Fibroblast of villous mesenchyme (primary cell): ENCODE measurements around the gene TNS3. TPM values are rescaled to one million over a fixed set of nuclear protein-coding genes. Genes with fewer than 3 reads are reported as not detected.

ENCODE experiments used
- DNase-seq: peaks from one replicate; pipeline ENCODE4 v3.0.0-alpha.2; 2010; ENCODE audit warnings: low read depth
- H3K4me3 ChIP-seq: 2 replicates; pipeline ENCODE4 v1.5.1; 2011; ENCODE audit warnings: low read depth, mild to moderate bottlenecking, low read length
- total RNA-seq: library from RNA; depleted of rRNA; stranded (reverse); fragments of >200 nt; gene quantifications from 2 replicates; pipeline ENCODE4 v1.2.3, GENCODE V29; 2012
- TF ChIP-seq, protein P1 (sequence below): IDR thresholded peaks from 2 replicates; pipeline ENCODE4 v1.5.1; 2012; ENCODE audit warnings: low read depth, mild to moderate bottlenecking, low read length; ENCODE audit not compliant: insufficient read depth

TNS3 gene
- total RNA-seq, 1 donor, result 202 TPM

- TF ChIP-seq, protein P1, sequence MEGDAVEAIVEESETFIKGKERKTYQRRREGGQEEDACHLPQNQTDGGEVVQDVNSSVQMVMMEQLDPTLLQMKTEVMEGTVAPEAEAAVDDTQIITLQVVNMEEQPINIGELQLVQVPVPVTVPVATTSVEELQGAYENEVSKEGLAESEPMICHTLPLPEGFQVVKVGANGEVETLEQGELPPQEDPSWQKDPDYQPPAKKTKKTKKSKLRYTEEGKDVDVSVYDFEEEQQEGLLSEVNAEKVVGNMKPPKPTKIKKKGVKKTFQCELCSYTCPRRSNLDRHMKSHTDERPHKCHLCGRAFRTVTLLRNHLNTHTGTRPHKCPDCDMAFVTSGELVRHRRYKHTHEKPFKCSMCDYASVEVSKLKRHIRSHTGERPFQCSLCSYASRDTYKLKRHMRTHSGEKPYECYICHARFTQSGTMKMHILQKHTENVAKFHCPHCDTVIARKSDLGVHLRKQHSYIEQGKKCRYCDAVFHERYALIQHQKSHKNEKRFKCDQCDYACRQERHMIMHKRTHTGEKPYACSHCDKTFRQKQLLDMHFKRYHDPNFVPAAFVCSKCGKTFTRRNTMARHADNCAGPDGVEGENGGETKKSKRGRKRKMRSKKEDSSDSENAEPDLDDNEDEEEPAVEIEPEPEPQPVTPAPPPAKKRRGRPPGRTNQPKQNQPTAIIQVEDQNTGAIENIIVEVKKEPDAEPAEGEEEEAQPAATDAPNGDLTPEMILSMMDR, result peak; percentile 27
- no peak overlapping the region for H3K4me3 ChIP-seq
- no peak for DNase-seq
Observed at GRCh38 chr7:47232751-47233412, 349.0 kb downstream of the TNS3 start.

DNA sequence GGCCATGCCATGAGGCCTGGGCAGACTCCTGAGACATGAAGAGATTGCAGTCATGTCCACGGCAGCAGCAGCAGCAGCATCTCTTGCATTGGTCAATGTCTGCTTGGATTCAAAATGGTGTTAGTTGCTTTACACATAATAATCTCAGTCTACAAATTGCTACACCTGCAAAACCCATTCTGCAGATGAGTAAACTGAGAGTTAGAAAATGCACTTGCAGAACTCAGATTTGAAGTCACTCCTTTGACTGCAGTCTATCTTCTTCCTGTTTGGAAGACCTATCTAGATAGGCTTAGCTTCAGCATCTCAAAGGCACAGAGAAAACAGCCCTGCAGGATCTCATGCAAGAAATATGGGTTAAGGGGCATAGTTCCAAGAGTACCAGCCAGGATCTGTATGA, 350.3 kb downstream of the TNS3 start:
- no peak for DNase-seq
- H3K4me3 ChIP-seq, result no peak overlapping the region
- TF ChIP-seq, protein P1, result no peak

DNA sequence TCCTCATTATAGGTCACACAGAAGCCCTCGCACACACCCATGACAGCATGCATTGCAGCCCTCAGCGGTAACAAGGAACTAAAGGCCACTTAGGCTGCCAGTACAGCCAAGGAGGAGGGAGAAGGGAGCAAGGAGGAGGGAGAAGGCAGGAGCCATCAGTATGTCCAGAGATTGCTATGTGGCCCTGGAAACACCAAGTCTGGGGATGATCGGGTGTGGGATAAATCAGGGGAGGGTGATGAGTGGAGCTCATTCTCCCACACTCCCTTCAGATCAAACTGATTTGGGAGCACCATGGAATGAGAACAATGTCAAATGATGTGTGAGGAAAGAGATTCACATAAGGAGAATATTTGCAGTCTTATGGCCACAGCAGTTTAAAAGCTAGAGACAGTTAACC, 350.9 kb downstream of the TNS3 start:
- no peak overlapping the region for H3K4me3 ChIP-seq
- TF ChIP-seq, protein P1, result no peak
- no peak for DNase-seq

GRCh38 chr7:47228386-47229014, 353.4 kb downstream of the TNS3 start:
- TF ChIP-seq, protein P1, result no peak
- no peak for DNase-seq
- no peak overlapping the region for H3K4me3 ChIP-seq

DNA sequence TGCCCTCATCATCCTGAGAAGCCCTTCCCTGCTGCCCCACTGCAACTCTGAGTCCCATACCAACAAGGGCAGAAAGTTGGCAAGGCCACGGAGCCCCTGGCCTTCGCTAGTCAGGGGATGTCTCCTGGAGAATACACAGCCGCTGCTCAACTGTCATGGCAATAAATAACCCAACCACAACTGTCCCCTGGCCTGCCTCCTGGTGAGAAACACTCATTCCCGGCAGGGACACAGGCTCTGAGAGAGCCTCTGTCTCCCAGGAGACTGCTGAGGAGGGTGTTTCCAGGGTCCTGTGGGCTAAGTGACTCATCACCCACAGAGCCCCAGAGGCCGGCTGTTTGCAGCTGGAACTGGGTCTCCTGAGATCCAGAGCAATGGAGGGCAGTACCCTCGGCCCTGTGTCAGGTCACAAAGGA, 354.1 kb downstream of the TNS3 start:
- H3K4me3 ChIP-seq, result no peak overlapping the region
- DNase-seq, result peak; percentile 93
- TF ChIP-seq, protein P1, result no peak

GRCh38 chr7:47226696-47227095, 355.2 kb downstream of the TNS3 start:
- no peak overlapping the region for H3K4me3 ChIP-seq
- TF ChIP-seq, protein P1, result no peak
- DNase-seq, result no peak
